PC-9 (cell line): ENCODE data around the gene GRIP1. TPM values are rescaled to one million over a fixed set of nuclear protein-coding genes. Genes with fewer than 3 reads are reported as not detected.

Source experiments
- BruUV-seq: library from RNA; stranded (reverse); fragments of 400-500 nt; replicated peaks from 2 replicates; lab custom pipeline; 2021; lab: Mats Ljungman, UMichigan
- CTCF ChIA-PET: fragments of 300-600 bp; sonication (Branson Sonifier 250); formaldehyde crosslinking; loops from one replicate; lab custom pipeline; 2022; ENCODE audit warnings: antibody characterized with exemption; lab: Charles Lee
- POLR2A ChIA-PET: fragments of 300-600 bp; sonication (Branson Sonifier 250); formaldehyde crosslinking; loops from one replicate; lab custom pipeline; 2022; ENCODE audit warnings: antibody characterized with exemption; ENCODE audit not compliant: unreplicated experiment; lab: Charles Lee
- DNase-seq, 2 experiments: peaks; one replicate each; pipeline versions ENCODE4 v3.0.0 to v3.0.0-alpha.2; 2015 to 2022; ENCODE audit warnings: mixed read lengths in 1 of 2
- H2AFZ ChIP-seq: fragments of 200-600 bp; sonication (generic); 2 replicates; pipeline ENCODE4 v1.8.1; 2017; ENCODE audit warnings: antibody characterized with exemption
- H3F3A ChIP-seq: fragments of 200-600 bp; sonication (generic); 2 replicates; pipeline ENCODE4 v1.8.1; 2017; ENCODE audit warnings: antibody characterized with exemption, mild to moderate bottlenecking, low read depth; ENCODE audit not compliant: insufficient read depth
- H3K27ac ChIP-seq: fragments of 200-600 bp; sonication (generic); 2 replicates; pipeline ENCODE4 v1.6.1; 2016; ENCODE audit warnings: mixed run types
- H3K27me3 ChIP-seq: fragments of 200-600 bp; sonication (generic); 2 replicates; pipeline ENCODE4 v1.6.1; 2016; ENCODE audit warnings: low read depth, mixed run types; ENCODE audit not compliant: insufficient read depth
- H3K36me3 ChIP-seq: fragments of 200-600 bp; sonication (generic); 2 replicates; pipeline ENCODE4 v1.6.1; 2016; ENCODE audit warnings: low read depth, mixed run types
- H3K4me1 ChIP-seq: fragments of 200-600 bp; sonication (generic); replicated peaks from 2 replicates; pipeline ENCODE4 v1.6.1; 2016; ENCODE audit warnings: mixed run types; ENCODE audit not compliant: insufficient read depth
- H3K4me2 ChIP-seq: fragments of 200-600 bp; sonication (generic); 2 replicates; pipeline ENCODE4 v1.6.1; 2017; ENCODE audit warnings: mixed run types
- H3K4me3 ChIP-seq: fragments of 200-600 bp; sonication (generic); 2 replicates; pipeline ENCODE4 v1.6.1; 2016; ENCODE audit warnings: mixed run types
- H3K79me2 ChIP-seq: fragments of 200-600 bp; sonication (generic); 2 replicates; pipeline ENCODE4 v1.6.1; 2017; ENCODE audit warnings: low read depth, mixed run types
- H3K9me2 ChIP-seq: fragments of 200-600 bp; sonication (generic); 2 replicates; pipeline ENCODE4 v1.8.1; 2017; ENCODE audit warnings: mild to moderate bottlenecking; ENCODE audit not compliant: insufficient read depth
- H3K9me3 ChIP-seq: fragments of 200-600 bp; sonication (generic); 2 replicates; pipeline ENCODE4 v1.8.1; 2016; ENCODE audit warnings: low read depth; ENCODE audit not compliant: insufficient read depth
- H4K20me1 ChIP-seq: fragments of 200-600 bp; sonication (generic); 2 replicates; pipeline ENCODE4 v1.8.1; 2017; ENCODE audit not compliant: insufficient read depth
- EZH2 ChIP-seq: fragments of 200-600 bp; sonication (generic); IDR thresholded peaks from 2 replicates; pipeline ENCODE4 v1.8.0; 2017; ENCODE audit warnings: antibody characterized with exemption, low read depth
- intact Hi-C: fragments of 100-400 bp; cut with micrococcal nuclease; formaldehyde crosslinking; loops from one replicate; pipeline ENCODE4 v1.10.0; 2022; ENCODE audit not compliant: unreplicated experiment
- total RNA-seq: library from RNA; stranded (reverse); gene quantifications from 2 replicates; pipeline ENCODE4 v1.2.3, GENCODE V29; 2021
- TF ChIP-seq, protein P1 (sequence below): fragments of 200-600 bp; sonication (generic); conservative IDR thresholded peaks from 2 replicates; pipeline ENCODE4 v1.6.1; 2017; ENCODE audit warnings: mixed run types, antibody characterized with exemption, mild to moderate bottlenecking, moderate library complexity

Gene GRIP1
- total RNA-seq, 1 experiment from 2014 or later, result 16.0 TPM

DNA sequence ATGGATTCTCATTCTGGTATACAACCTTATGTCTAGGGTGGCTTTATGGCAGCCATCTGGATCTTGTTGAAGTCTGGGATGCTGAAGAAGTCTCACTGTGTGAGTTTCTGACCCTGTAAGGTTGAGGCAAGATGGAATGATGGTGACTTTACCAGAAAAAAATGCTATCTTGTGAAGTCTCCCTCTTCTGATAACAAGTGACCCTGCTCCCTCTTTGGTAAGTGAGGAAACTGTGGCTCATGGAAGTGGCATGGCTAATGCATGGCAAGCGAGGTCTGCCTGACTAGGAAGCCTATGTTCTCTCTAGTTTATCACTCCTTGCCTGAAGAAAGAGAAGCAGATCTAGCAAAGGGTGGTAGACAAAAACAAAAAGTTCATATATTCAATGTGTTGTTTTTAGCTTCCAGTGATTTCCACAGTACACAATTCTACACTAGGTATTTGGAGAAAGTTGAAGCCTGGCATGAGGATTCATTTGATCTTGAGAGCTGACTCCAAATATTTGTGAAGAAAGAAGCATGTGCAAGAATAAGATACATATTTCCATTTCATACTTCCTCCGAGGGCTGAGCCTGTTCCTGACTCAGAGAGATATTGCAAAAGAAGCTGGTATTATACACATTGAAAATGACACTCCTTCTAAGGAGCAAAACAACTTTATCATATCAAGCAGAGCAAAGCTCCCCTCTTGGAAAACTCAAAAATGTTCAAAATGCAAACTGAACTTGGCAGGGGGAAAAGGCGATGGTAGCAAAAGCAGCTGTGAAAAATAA is 313.0 kb downstream of the GRIP1 start:
- no peak overlapping the region for H3K4me3 ChIP-seq
- H3K4me1 ChIP-seq, result no peaks in the 10 kb centered on the region
- BruUV-seq, result no TSS peak
- no peak for DNase-seq
- H3K9me3 ChIP-seq, result no peaks in the 10 kb centered on the region
- no peaks in the 10 kb centered on the region for H3K27me3 ChIP-seq
- H3K79me2 ChIP-seq, result no peaks in the 10 kb centered on the region
- no peaks in the 10 kb centered on the region for H3K36me3 ChIP-seq
- POLR2A ChIA-PET, result no interaction called here
- no peak overlapping the region for H2AFZ ChIP-seq
- H3K4me2 ChIP-seq, result no peak overlapping the region
- H4K20me1 ChIP-seq, result no peaks in the 10 kb centered on the region
- no peak for TF ChIP-seq EZH2
- TF ChIP-seq, protein P1, sequence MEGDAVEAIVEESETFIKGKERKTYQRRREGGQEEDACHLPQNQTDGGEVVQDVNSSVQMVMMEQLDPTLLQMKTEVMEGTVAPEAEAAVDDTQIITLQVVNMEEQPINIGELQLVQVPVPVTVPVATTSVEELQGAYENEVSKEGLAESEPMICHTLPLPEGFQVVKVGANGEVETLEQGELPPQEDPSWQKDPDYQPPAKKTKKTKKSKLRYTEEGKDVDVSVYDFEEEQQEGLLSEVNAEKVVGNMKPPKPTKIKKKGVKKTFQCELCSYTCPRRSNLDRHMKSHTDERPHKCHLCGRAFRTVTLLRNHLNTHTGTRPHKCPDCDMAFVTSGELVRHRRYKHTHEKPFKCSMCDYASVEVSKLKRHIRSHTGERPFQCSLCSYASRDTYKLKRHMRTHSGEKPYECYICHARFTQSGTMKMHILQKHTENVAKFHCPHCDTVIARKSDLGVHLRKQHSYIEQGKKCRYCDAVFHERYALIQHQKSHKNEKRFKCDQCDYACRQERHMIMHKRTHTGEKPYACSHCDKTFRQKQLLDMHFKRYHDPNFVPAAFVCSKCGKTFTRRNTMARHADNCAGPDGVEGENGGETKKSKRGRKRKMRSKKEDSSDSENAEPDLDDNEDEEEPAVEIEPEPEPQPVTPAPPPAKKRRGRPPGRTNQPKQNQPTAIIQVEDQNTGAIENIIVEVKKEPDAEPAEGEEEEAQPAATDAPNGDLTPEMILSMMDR, result no peak
- intact Hi-C loops, result no loop called here
- no peaks in the 10 kb centered on the region for H3K9me2 ChIP-seq
- H3K27ac ChIP-seq, result no peak overlapping the region
- CTCF ChIA-PET, result interaction anchor here (0.6 kb wide), 1 partner anchor 63 kb away, joined by 7 read pairs; the partner anchor contains the start of gene HELB
- no peaks in the 10 kb centered on the region for H3F3A ChIP-seq

DNA sequence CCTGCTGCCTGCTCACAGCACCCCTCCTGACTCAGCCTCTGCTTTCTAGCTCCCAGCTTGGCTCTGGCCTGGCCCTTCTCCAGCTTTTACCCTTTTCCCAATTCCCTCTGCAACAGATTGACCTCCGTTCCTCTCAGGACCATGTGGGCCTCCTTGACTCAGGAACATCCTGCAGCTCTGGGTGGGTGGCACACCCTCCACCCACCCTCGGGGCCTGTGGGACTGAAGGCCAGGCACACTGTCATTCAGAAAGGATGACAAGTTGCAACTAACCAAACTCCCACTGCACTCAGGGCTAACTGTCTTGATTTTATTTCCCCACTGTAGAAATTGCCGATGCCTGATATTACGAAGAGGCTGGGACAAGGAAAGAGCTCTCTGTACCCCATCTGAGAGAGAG is 317.2 kb downstream of the GRIP1 start:
- Histone ChIP-seq H3F3A (no peaks in the 10 kb centered on the region), H3K9me3 (no peaks in the 10 kb centered on the region), H3K4me2 (no peak overlapping the region), H3K36me3 (no peaks in the 10 kb centered on the region), H4K20me1 (no peaks in the 10 kb centered on the region), H3K4me3 (no peak overlapping the region), H3K4me1 (no peaks in the 10 kb centered on the region), H3K27ac (no peak overlapping the region), H3K9me2 (no peaks in the 10 kb centered on the region), H3K27me3 (no peaks in the 10 kb centered on the region), H3K79me2 (no peaks in the 10 kb centered on the region), H2AFZ (no peak overlapping the region)
- TF ChIP-seq, protein P1, result no peak
- TF ChIP-seq EZH2, result no peak
- CTCF ChIA-PET, result no interaction called here
- no TSS peak for BruUV-seq
- intact Hi-C loops, result no loop called here
- POLR2A ChIA-PET, result no interaction called here
- DNase-seq, result no peak

DNA sequence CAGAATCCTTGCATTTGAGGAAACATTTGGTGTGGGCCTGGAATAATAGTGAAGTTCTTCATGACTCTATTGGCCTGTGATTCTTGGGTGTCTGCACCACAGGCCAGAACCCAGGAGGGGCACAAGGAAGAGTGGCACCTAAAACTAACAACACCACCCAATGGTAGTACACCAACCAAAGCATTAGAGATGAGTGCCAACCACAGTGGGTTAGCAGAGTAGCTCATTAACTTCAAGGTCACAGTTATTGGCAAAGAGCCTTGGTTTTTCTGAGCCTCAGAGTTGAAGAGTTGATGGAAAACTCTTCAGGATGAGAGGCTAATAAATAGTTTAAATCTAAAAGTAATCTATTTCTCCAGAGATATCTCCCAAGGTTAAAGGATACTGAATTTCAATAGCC is 319.6 kb downstream of the GRIP1 start:
- no TSS peak for BruUV-seq

More for the DNA sequence above, 319.6 kb downstream of the GRIP1 start:
- no peaks in the 10 kb centered on the region for H3K9me2 ChIP-seq
- no peaks in the 10 kb centered on the region for H3K36me3 ChIP-seq
- H4K20me1 ChIP-seq, result no peaks in the 10 kb centered on the region
- H3K79me2 ChIP-seq, result no peaks in the 10 kb centered on the region
- no peak overlapping the region for H3K4me3 ChIP-seq
- CTCF ChIA-PET, result no interaction called here
- no peaks in the 10 kb centered on the region for H3K4me1 ChIP-seq
- TF ChIP-seq EZH2, result no peak
- TF ChIP-seq, protein P1, result no peak
- H3F3A ChIP-seq, result no peaks in the 10 kb centered on the region
- no peaks in the 10 kb centered on the region for H3K9me3 ChIP-seq
- no peaks in the 10 kb centered on the region for H3K27me3 ChIP-seq
- intact Hi-C loops, result no loop called here
- DNase-seq, result no peak
- no peak overlapping the region for H3K4me2 ChIP-seq
- no peak overlapping the region for H2AFZ ChIP-seq
- H3K27ac ChIP-seq, result no peak overlapping the region
- POLR2A ChIA-PET, result no interaction called here
